ENCODE measurements around the gene OSBPL2. TPM values are rescaled to one million over a fixed set of nuclear protein-coding genes. Genes with fewer than 3 reads are reported as not detected.

OSBPL2 gene
- total and polyA plus RNA-seq, 2 donors (not counting 1 experiment from before 2014, with no cell fraction given), result 28.1 to 74.3 TPM

GRCh38 chr20:62253398-62253797, 15.1 kb downstream of the OSBPL2 start:
- Mint-ChIP-seq H3K4me3 (no peak overlapping the region), H3K27me3 (no peaks in the 10 kb centered on the region), H3K9me3 (ENCODE audit: insufficient read depth) (no peaks in the 10 kb centered on the region), H3K27ac (no peak overlapping the region), H3K4me1 (peaks cover 22% of the 10 kb centered on the region)
- peaks cover 96% of the 10 kb centered on the region for H3K79me2 ChIP-seq (ENCODE audit: control insufficient read depth, insufficient read depth, low read length)
- ChIA-PET CTCF (no interaction called here), POLR2A (no interaction called here)
- no peaks in the 10 kb centered on the region for H3K9me3 ChIP-seq (ENCODE audit: control extremely low read depth in 1 of 3, control insufficient read depth in 2 of 3, insufficient read depth in 1 of 3, low read length in 2 of 3)
- ATAC-seq (ENCODE audit: low read depth) (no peak), DNase-seq (no peak)
- H3K36me3 ChIP-seq (replicated peaks in 1 of 2; ENCODE audit: control extremely low read depth in 1 of 2, control insufficient read depth in 1 of 2, extremely low read depth in 1 of 2, insufficient read depth in 2 of 2, low read length in 1 of 2), result peaks cover 0 to 28% of the 10 kb centered on the region in 2 experiments
- no peak overlapping the region for H3K9ac ChIP-seq (ENCODE audit: low read length)
- intact Hi-C loops (cut with micrococcal nuclease), result no loop called here
- H3K4me2 ChIP-seq (replicated peaks; ENCODE audit: low read depth, low read length, poor library complexity, severe bottlenecking), result no peak overlapping the region
- H3K4me1 ChIP-seq (ENCODE audit: control insufficient read depth in 2 of 2, insufficient read depth in 2 of 2, low read length in 2 of 2), result peaks cover 9 to 16% of the 10 kb centered on the region in 2 donors
- no peak overlapping the region for H2AFZ ChIP-seq (ENCODE audit: insufficient read depth, low read depth, low read length, poor library complexity, severe bottlenecking)
- no peak for TF ChIP-seq EZH2 (IDR thresholded peaks at IDR 0.05; ENCODE audit: borderline replicate concordance, insufficient read depth, low read depth, low read length, poor library complexity, severe bottlenecking)
- no peak for TF ChIP-seq CTCF (IDR thresholded peaks at IDR 0.05)
- H3K27me3 ChIP-seq (replicated peaks in 1 of 4; ENCODE audit: control extremely low read depth in 1 of 4, control insufficient read depth in 3 of 4, insufficient read depth in 4 of 4, low read length in 3 of 4), result no peaks in the 10 kb centered on the region
- H3K4me3 ChIP-seq (ENCODE audit: control extremely low read depth in 1 of 5, extremely low read depth in 1 of 5, insufficient read depth in 1 of 5, low read depth in 2 of 5, low read length in 4 of 5), result no peak overlapping the region
- peaks cover 94% of the 10 kb centered on the region for H4K20me1 ChIP-seq (ENCODE audit: control insufficient read depth, insufficient read depth, low read length, poor library complexity, severe bottlenecking)
- H3K27ac ChIP-seq (ENCODE audit: low read length in 2 of 2), result no peak overlapping the region
- WGBS (ENCODE audit: insufficient coverage), result 95% methylated on average over 5 of the region's 6 CpGs

GRCh38 chr20:62254021-62254724, 15.9 kb downstream of the OSBPL2 start:
- Mint-ChIP-seq H3K27ac (no peak overlapping the region), H3K4me1 (peaks cover 17% of the 10 kb centered on the region), H3K27me3 (no peaks in the 10 kb centered on the region), H3K9me3 (ENCODE audit: insufficient read depth) (no peaks in the 10 kb centered on the region), H3K4me3 (no peak overlapping the region)
- H3K9ac ChIP-seq (ENCODE audit: low read length), result no peak overlapping the region
- POLR2A ChIA-PET, result no interaction called here
- H4K20me1 ChIP-seq (ENCODE audit: control insufficient read depth, insufficient read depth, low read length, poor library complexity, severe bottlenecking), result peaks cover 94% of the 10 kb centered on the region
- H2AFZ ChIP-seq (ENCODE audit: insufficient read depth, low read depth, low read length, poor library complexity, severe bottlenecking), result no peak overlapping the region
- TF ChIP-seq CTCF (IDR thresholded peaks at IDR 0.05) (no peak), EZH2 (IDR thresholded peaks at IDR 0.05; ENCODE audit: borderline replicate concordance, insufficient read depth, low read depth, low read length, poor library complexity, severe bottlenecking) (no peak)
- WGBS (ENCODE audit: insufficient coverage), result 94% methylated on average over 20 of the region's 24 CpGs
- H3K9me3 ChIP-seq (ENCODE audit: control extremely low read depth in 1 of 3, control insufficient read depth in 2 of 3, insufficient read depth in 1 of 3, low read length in 2 of 3), result no peaks in the 10 kb centered on the region
- H3K36me3 ChIP-seq (replicated peaks in 1 of 2; ENCODE audit: control extremely low read depth in 1 of 2, control insufficient read depth in 1 of 2, extremely low read depth in 1 of 2, insufficient read depth in 2 of 2, low read length in 1 of 2), result peaks cover 0 to 36% of the 10 kb centered on the region in 2 experiments
- no peak for ATAC-seq (ENCODE audit: low read depth)
- DNase-seq, result no peak
- intact Hi-C loops (cut with micrococcal nuclease), result no loop called here
- H3K27ac ChIP-seq (ENCODE audit: low read length in 2 of 2), result no peak overlapping the region
- no peak overlapping the region for H3K4me3 ChIP-seq (ENCODE audit: control extremely low read depth in 1 of 5, extremely low read depth in 1 of 5, insufficient read depth in 1 of 5, low read depth in 2 of 5, low read length in 4 of 5)
- H3K27me3 ChIP-seq (replicated peaks in 1 of 4; ENCODE audit: control extremely low read depth in 1 of 4, control insufficient read depth in 3 of 4, insufficient read depth in 4 of 4, low read length in 3 of 4), result no peaks in the 10 kb centered on the region
- H3K4me2 ChIP-seq (replicated peaks; ENCODE audit: low read depth, low read length, poor library complexity, severe bottlenecking), result no peak overlapping the region
- peaks cover 4 to 9% of the 10 kb centered on the region in 2 donors for H3K4me1 ChIP-seq (ENCODE audit: control insufficient read depth in 2 of 2, insufficient read depth in 2 of 2, low read length in 2 of 2)
- CTCF ChIA-PET, result no interaction called here
- H3K79me2 ChIP-seq (ENCODE audit: control insufficient read depth, insufficient read depth, low read length), result peaks cover 96% of the 10 kb centered on the region
